GM23248 (cell line): Measurements from ENCODE around the gene HHATL. TPM values are rescaled to one million over a fixed set of nuclear protein-coding genes. Genes with fewer than 3 reads are reported as not detected.

Experiments
- DNase-seq: peaks from one replicate; pipeline ENCODE4 v3.0.0-alpha.2; 2015
- H2AFZ ChIP-seq: fragments of 200-600 bp; sonication (generic); 2 replicates; pipeline ENCODE4 v1.6.1; 2016; ENCODE audit warnings: antibody characterized with exemption
- H3F3A ChIP-seq: fragments of 200-600 bp; sonication (generic); 2 replicates; pipeline ENCODE4 v1.6.1; 2016; ENCODE audit warnings: mild to moderate bottlenecking, antibody characterized with exemption, mixed run types; ENCODE audit not compliant: insufficient read depth
- H3K27ac ChIP-seq: fragments of 200-600 bp; sonication (generic); 2 replicates; pipeline ENCODE4 v1.5.1; 2016; ENCODE audit warnings: mild to moderate bottlenecking
- H3K27me3 ChIP-seq: fragments of 200-600 bp; sonication (generic); replicated peaks from 2 replicates; pipeline ENCODE4 v1.6.1; 2016; ENCODE audit warnings: mild to moderate bottlenecking; ENCODE audit not compliant: insufficient read depth
- H3K36me3 ChIP-seq: fragments of 200-600 bp; sonication (generic); 2 replicates; pipeline ENCODE4 v1.6.1; 2016; ENCODE audit warnings: low read depth, mild to moderate bottlenecking
- H3K4me1 ChIP-seq: fragments of 200-600 bp; sonication (generic); 2 replicates; pipeline ENCODE4 v1.6.1; 2016; ENCODE audit warnings: mild to moderate bottlenecking; ENCODE audit not compliant: insufficient read depth
- H3K4me2 ChIP-seq: fragments of 200-600 bp; sonication (generic); one replicate; pipeline ENCODE4 v1.6.1; 2016; ENCODE audit warnings: mild to moderate bottlenecking; ENCODE audit not compliant: unreplicated experiment
- H3K4me3 ChIP-seq: fragments of 200-600 bp; sonication (generic); 2 replicates; pipeline ENCODE4 v1.5.1; 2016; ENCODE audit warnings: mild to moderate bottlenecking
- H3K79me2 ChIP-seq: fragments of 200-600 bp; sonication (generic); 2 replicates; pipeline ENCODE4 v1.6.1; 2016; ENCODE audit warnings: mild to moderate bottlenecking; ENCODE audit not compliant: insufficient read depth
- H3K9ac ChIP-seq: fragments of 200-600 bp; sonication (generic); 2 replicates; pipeline ENCODE4 v1.6.1; 2016; ENCODE audit warnings: mild to moderate bottlenecking
- H3K9me2 ChIP-seq: fragments of 200-600 bp; sonication (generic); 2 replicates; pipeline ENCODE4 v1.6.1; 2016; ENCODE audit warnings: mixed run types, mild to moderate bottlenecking, moderate library complexity; ENCODE audit not compliant: insufficient read depth
- H3K9me3 ChIP-seq: fragments of 200-600 bp; sonication (generic); one replicate; pipeline ENCODE4 v1.6.1; 2017; ENCODE audit warnings: low read depth
- H4K20me1 ChIP-seq: fragments of 200-600 bp; sonication (generic); 2 replicates; pipeline ENCODE4 v1.6.0; 2016; ENCODE audit not compliant: insufficient read depth
- EZH2 ChIP-seq: fragments of 200-600 bp; sonication (generic); IDR thresholded peaks from 2 replicates; pipeline ENCODE4 v1.6.1; 2018; ENCODE audit warnings: antibody characterized with exemption, mild to moderate bottlenecking; ENCODE audit not compliant: insufficient read depth, poor library complexity, severe bottlenecking
- EZH2phosphoT487 ChIP-seq: fragments of 200-600 bp; sonication (generic); IDR thresholded peaks from 2 replicates; pipeline ENCODE4 v1.6.1; 2018; ENCODE audit warnings: antibody characterized with exemption, moderate library complexity, mild to moderate bottlenecking, low read depth; ENCODE audit not compliant: insufficient read depth
- WGBS, 2 experiments: methylation state at CpG; one replicate each; pipeline ENCODE4 v1.1.6; 2015 to 2017; ENCODE audit warnings: low lambda C conversion rate in 2 of 2, low coverage in 1 of 2; ENCODE audit errors: missing lambda C conversion rate in 2 of 2; 5-methylcytosine and 5-hydroxymethylcytosine counted together
- in situ Hi-C: fragments of 300-500 bp; cut with MboI; formaldehyde crosslinking; loops from 2 replicates; pipeline ENCODE4 v1.15.0; 2020
- polyA plus RNA-seq: library from polyadenylated mRNA; unstranded; fragments of >200 nt; fragmentation: Nextera tagmentation; extraction: Ambion mirVana; gene quantifications from 2 replicates; pipeline ENCODE4 v1.2.1, GENCODE V29; 2016
- total RNA-seq: library from RNA; depleted of rRNA; stranded (reverse); fragments of >200 nt; shearing (Covaris generic); gene quantifications from 2 replicates; pipeline ENCODE4 v1.2.3, GENCODE V29; 2014

The HHATL gene
- total and polyA plus RNA-seq, 2 experiments from 2014 or later, result not detected

- DNase-seq, result no peak
- H3F3A ChIP-seq, result no peaks in the 10 kb centered on the region
- H2AFZ ChIP-seq, result no peak overlapping the region
- no peak overlapping the region for H3K9ac ChIP-seq
- H4K20me1 ChIP-seq, result no peaks in the 10 kb centered on the region
- no peaks in the 10 kb centered on the region for H3K79me2 ChIP-seq
- no peak overlapping the region for H3K27ac ChIP-seq
- no peak overlapping the region for H3K4me3 ChIP-seq
- TF ChIP-seq EZH2phosphoT487 (no peak), EZH2 (no peak)
- H3K4me2 ChIP-seq, result no peak overlapping the region
- H3K9me2 ChIP-seq, result no peaks in the 10 kb centered on the region
- WGBS, 2 experiments, result 40 to 47% methylated on average over 6 of the region's 6 CpGs
- no peaks in the 10 kb centered on the region for H3K36me3 ChIP-seq
- H3K4me1 ChIP-seq, result no peaks in the 10 kb centered on the region
- no peaks in the 10 kb centered on the region for H3K27me3 ChIP-seq
- in situ Hi-C loops, result no loop called here
- no peaks in the 10 kb centered on the region for H3K9me3 ChIP-seq
These were observed 27.0 kb upstream of the HHATL start for GRCh38 chr3:42729404-42730145.

GRCh38 chr3:42728668-42729364, 26.2 kb upstream of the HHATL start:
- no peaks in the 10 kb centered on the region for H3K27me3 ChIP-seq
- H3F3A ChIP-seq, result no peaks in the 10 kb centered on the region
- no peaks in the 10 kb centered on the region for H3K79me2 ChIP-seq
- H3K27ac ChIP-seq, result no peak overlapping the region
- no peaks in the 10 kb centered on the region for H4K20me1 ChIP-seq
- no peaks in the 10 kb centered on the region for H3K9me2 ChIP-seq
- no peak overlapping the region for H3K4me2 ChIP-seq
- no peak overlapping the region for H3K9ac ChIP-seq
- in situ Hi-C loops, result no loop called here
- H2AFZ ChIP-seq, result no peak overlapping the region
- TF ChIP-seq EZH2 (no peak), EZH2phosphoT487 (no peak)
- WGBS, 2 experiments, result 54 to 57% methylated on average over 3 of the region's 3 CpGs
- no peaks in the 10 kb centered on the region for H3K36me3 ChIP-seq
- H3K4me1 ChIP-seq, result no peaks in the 10 kb centered on the region
- no peak overlapping the region for H3K4me3 ChIP-seq
- H3K9me3 ChIP-seq, result no peaks in the 10 kb centered on the region
- DNase-seq, result no peak

GRCh38 chr3:42728056-42728455, 25.5 kb upstream of the HHATL start:
- no peaks in the 10 kb centered on the region for H3K9me3 ChIP-seq
- TF ChIP-seq EZH2phosphoT487 (no peak), EZH2 (no peak)
- no peaks in the 10 kb centered on the region for H3K79me2 ChIP-seq
- H3K4me1 ChIP-seq, result no peaks in the 10 kb centered on the region
- H3K36me3 ChIP-seq, result no peaks in the 10 kb centered on the region
- H3K4me3 ChIP-seq, result no peak overlapping the region
- no peaks in the 10 kb centered on the region for H3K9me2 ChIP-seq
- no peak overlapping the region for H3K27ac ChIP-seq
- H4K20me1 ChIP-seq, result no peaks in the 10 kb centered on the region
- WGBS, 2 experiments, result 3 to 15% methylated on average over 3 of the region's 3 CpGs
- H3K9ac ChIP-seq, result no peak overlapping the region
- H3F3A ChIP-seq, result no peaks in the 10 kb centered on the region
- no peak overlapping the region for H3K4me2 ChIP-seq
- H2AFZ ChIP-seq, result no peak overlapping the region
- DNase-seq, result no peak
- in situ Hi-C loops, result no loop called here
- no peaks in the 10 kb centered on the region for H3K27me3 ChIP-seq

- no peaks in the 10 kb centered on the region for H3K36me3 ChIP-seq
- peaks cover 8% of the 10 kb centered on the region for H3K27me3 ChIP-seq
- no peaks in the 10 kb centered on the region for H3F3A ChIP-seq
- H3K9me3 ChIP-seq, result no peaks in the 10 kb centered on the region
- H3K4me1 ChIP-seq, result no peaks in the 10 kb centered on the region
- H3K9me2 ChIP-seq, result no peaks in the 10 kb centered on the region
- no peak overlapping the region for H3K9ac ChIP-seq
- DNase-seq, result no peak
- no peak overlapping the region for H3K4me2 ChIP-seq
- 71 to 83% methylated on average over 2 of the region's 2 CpGs for WGBS, 2 experiments
- in situ Hi-C loops, result no loop called here
- H3K79me2 ChIP-seq, result no peaks in the 10 kb centered on the region
- H3K4me3 ChIP-seq, result no peak overlapping the region
- TF ChIP-seq EZH2phosphoT487 (no peak), EZH2 (no peak)
- H4K20me1 ChIP-seq, result no peaks in the 10 kb centered on the region
- H2AFZ ChIP-seq, result no peak overlapping the region
- H3K27ac ChIP-seq, result no peak overlapping the region
These were observed 22.9 kb upstream of the HHATL start for GRCh38 chr3:42725454-42725853.
